Left lobe of liver (tissue), 2 donors: ENCODE measurements around the gene MYOM3. TPM values are rescaled to one million over a fixed set of nuclear protein-coding genes. Genes with fewer than 3 reads are reported as not detected.

Source experiments
- ATAC-seq: fragments of 200-7000 bp; cut with Tn5 transposase; one replicate; pipeline ENCODE4 v1.9.1; 2020; ENCODE audit warnings: mild to moderate bottlenecking, moderate library complexity
- DNase-seq: peaks from one replicate; pipeline ENCODE4 v3.0.0-alpha.2; 2020; ENCODE audit warnings: low spot score
- total RNA-seq: library from RNA; stranded (reverse); gene quantifications from one replicate; pipeline ENCODE4 v1.2.1, GENCODE V29; 2021
- donor health status: DM: no; HTN: no; CAD: no; lungs with moderate emphysema.
- donor health status: DM: no; HTN: yes; CAD: no.

MYOM3 gene
- total RNA-seq, 1 donor from 2014 or later = 0.08 TPM

- ATAC-seq (no peak), DNase-seq (no peak)
Measured at GRCh38 chr1:24117132-24117531, 5.2 kb upstream of the MYOM3 start.

GRCh38 chr1:24114753-24115152 is 2.8 kb upstream of the MYOM3 start:
- DNase-seq = no peak
- no peak for ATAC-seq

GRCh38 chr1:24113641-24114033 is 1.7 kb upstream of the MYOM3 start:
- no peak for DNase-seq
- ATAC-seq = no peak

- DNase-seq (no peak), ATAC-seq (no peak)
Measured at GRCh38 chr1:24111262-24111995, 506 bp downstream of the MYOM3 start.

- DNase-seq (no peak), ATAC-seq (no peak)
Measured at GRCh38 chr1:24110642-24111261, 1.2 kb downstream of the MYOM3 start.

GRCh38 chr1:24109686-24110475 is 2.1 kb downstream of the MYOM3 start:
- ATAC-seq (no peak), DNase-seq (no peak)

- ATAC-seq (no peak), DNase-seq (no peak)
Measured at GRCh38 chr1:24109166-24109483, 2.8 kb downstream of the MYOM3 start.

- ATAC-seq (no peak), DNase-seq (no peak)
Measured at GRCh38 chr1:24108334-24109165, 3.4 kb downstream of the MYOM3 start.

- ATAC-seq (no peak), DNase-seq (no peak)
Measured at GRCh38 chr1:24107462-24108138, 4.3 kb downstream of the MYOM3 start.

GRCh38 chr1:24105368-24106160 is 6.4 kb downstream of the MYOM3 start:
- DNase-seq (no peak), ATAC-seq (no peak)

GRCh38 chr1:24104854-24105253 is 7.1 kb downstream of the MYOM3 start:
- DNase-seq (no peak), ATAC-seq (no peak)

- DNase-seq (no peak), ATAC-seq (no peak)
Measured at GRCh38 chr1:24103879-24104278, 8.1 kb downstream of the MYOM3 start.

GRCh38 chr1:24103408-24103807 is 8.5 kb downstream of the MYOM3 start:
- no peak for DNase-seq
- no peak for ATAC-seq

GRCh38 chr1:24102961-24103360 is 9.0 kb downstream of the MYOM3 start:
- ATAC-seq (no peak), DNase-seq (no peak)

GRCh38 chr1:24101796-24102586 is 9.9 kb downstream of the MYOM3 start:
- DNase-seq (no peak), ATAC-seq (no peak)

GRCh38 chr1:24100945-24101737 is 10.8 kb downstream of the MYOM3 start:
- ATAC-seq (peak; percentile 15), DNase-seq (no peak)

GRCh38 chr1:24098943-24099638 is 12.8 kb downstream of the MYOM3 start:
- DNase-seq (no peak), ATAC-seq (no peak)

- ATAC-seq = no peak
- DNase-seq = no peak
Measured at GRCh38 chr1:24098102-24098501, 13.8 kb downstream of the MYOM3 start.
